ENCODE data around the gene SMARCA2.

DNA sequence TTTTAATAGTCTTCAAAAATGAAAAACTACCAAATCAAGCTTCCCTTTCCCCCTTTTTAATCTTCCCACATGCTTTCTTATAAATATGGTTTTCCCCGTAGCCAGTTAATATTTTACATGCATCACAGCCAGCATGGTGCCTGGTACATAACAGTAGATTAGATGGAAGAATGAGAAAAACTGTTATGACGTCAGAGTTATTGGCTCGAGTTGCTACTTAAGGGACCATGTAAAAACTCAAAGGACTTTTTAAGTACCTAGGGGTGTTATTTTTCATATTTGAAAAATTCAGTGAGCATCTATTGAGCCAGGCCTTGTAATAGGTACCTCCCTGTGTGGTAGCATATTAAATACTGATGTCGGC, 176.4 kb downstream of the SMARCA2 start:
- TF ChIP-seq POLR2A (IDR thresholded peaks at IDR 0.05) = no peak
- TF ChIP-seq, protein P1, sequence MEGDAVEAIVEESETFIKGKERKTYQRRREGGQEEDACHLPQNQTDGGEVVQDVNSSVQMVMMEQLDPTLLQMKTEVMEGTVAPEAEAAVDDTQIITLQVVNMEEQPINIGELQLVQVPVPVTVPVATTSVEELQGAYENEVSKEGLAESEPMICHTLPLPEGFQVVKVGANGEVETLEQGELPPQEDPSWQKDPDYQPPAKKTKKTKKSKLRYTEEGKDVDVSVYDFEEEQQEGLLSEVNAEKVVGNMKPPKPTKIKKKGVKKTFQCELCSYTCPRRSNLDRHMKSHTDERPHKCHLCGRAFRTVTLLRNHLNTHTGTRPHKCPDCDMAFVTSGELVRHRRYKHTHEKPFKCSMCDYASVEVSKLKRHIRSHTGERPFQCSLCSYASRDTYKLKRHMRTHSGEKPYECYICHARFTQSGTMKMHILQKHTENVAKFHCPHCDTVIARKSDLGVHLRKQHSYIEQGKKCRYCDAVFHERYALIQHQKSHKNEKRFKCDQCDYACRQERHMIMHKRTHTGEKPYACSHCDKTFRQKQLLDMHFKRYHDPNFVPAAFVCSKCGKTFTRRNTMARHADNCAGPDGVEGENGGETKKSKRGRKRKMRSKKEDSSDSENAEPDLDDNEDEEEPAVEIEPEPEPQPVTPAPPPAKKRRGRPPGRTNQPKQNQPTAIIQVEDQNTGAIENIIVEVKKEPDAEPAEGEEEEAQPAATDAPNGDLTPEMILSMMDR (IDR thresholded peaks at IDR 0.05) = no peak

All from thyroid gland (tissue), 4 donors.